Measurements from ENCODE around the gene NUMB. TPM values are rescaled to one million over a fixed set of nuclear protein-coding genes. Genes with fewer than 3 reads are reported as not detected.

The NUMB gene
- total RNA-seq, 1 donor from 2014 or later: 60.7 TPM

DNA sequence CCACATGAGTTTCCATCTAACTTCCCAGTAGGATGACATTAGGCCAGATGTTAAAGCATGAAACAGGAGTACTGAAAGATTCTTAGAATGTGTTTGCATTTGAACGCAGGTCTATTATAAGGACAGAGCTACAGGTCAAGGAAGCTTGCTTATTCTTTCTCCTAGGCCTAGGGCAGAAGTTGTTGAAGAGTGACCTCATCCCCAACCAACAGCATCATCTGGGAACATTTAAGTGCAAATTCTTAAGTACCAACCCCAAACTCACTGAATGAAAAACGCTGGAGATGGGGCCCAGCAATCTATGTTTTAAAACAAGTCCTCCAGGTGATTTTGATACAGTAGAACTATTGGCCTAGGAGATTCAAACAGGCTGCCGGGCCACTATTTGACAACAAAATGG lies 168.6 kb downstream of the NUMB start:
- Mint-ChIP-seq H3K4me1 (ENCODE audit: low read depth) (peaks cover 2% of the 10 kb centered on the region), H3K4me3 (ENCODE audit: unreplicated experiment) (no peak overlapping the region), H3K27ac (ENCODE audit: unreplicated experiment) (no peak overlapping the region), H3K27me3 (ENCODE audit: low read depth) (no peaks in the 10 kb centered on the region), H3K36me3 (ENCODE audit: low read depth) (peaks cover 4% of the 10 kb centered on the region), H3K9me3 (ENCODE audit: low read depth) (no peaks in the 10 kb centered on the region)
- TF ChIP-seq, protein P1, sequence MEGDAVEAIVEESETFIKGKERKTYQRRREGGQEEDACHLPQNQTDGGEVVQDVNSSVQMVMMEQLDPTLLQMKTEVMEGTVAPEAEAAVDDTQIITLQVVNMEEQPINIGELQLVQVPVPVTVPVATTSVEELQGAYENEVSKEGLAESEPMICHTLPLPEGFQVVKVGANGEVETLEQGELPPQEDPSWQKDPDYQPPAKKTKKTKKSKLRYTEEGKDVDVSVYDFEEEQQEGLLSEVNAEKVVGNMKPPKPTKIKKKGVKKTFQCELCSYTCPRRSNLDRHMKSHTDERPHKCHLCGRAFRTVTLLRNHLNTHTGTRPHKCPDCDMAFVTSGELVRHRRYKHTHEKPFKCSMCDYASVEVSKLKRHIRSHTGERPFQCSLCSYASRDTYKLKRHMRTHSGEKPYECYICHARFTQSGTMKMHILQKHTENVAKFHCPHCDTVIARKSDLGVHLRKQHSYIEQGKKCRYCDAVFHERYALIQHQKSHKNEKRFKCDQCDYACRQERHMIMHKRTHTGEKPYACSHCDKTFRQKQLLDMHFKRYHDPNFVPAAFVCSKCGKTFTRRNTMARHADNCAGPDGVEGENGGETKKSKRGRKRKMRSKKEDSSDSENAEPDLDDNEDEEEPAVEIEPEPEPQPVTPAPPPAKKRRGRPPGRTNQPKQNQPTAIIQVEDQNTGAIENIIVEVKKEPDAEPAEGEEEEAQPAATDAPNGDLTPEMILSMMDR (IDR thresholded peaks at IDR 0.05): no peak
- DNase-seq (ENCODE audit: low spot score): no peak

GRCh38 chr14:73289308-73289707 lies 169.0 kb downstream of the NUMB start:
- no peaks in the 10 kb centered on the region for H3K27me3 Mint-ChIP-seq (ENCODE audit: low read depth)
- peaks cover 2% of the 10 kb centered on the region for H3K4me1 Mint-ChIP-seq (ENCODE audit: low read depth)
- H3K4me3 Mint-ChIP-seq (ENCODE audit: unreplicated experiment): no peak overlapping the region
- TF ChIP-seq, protein P1 (IDR thresholded peaks at IDR 0.05): no peak
- H3K9me3 Mint-ChIP-seq (ENCODE audit: low read depth): no peaks in the 10 kb centered on the region
- H3K36me3 Mint-ChIP-seq (ENCODE audit: low read depth): peaks cover 5% of the 10 kb centered on the region
- DNase-seq (ENCODE audit: low spot score): no peak
- no peak overlapping the region for H3K27ac Mint-ChIP-seq (ENCODE audit: unreplicated experiment)

- no peak for DNase-seq (ENCODE audit: low spot score)
- no peak overlapping the region for H3K4me3 Mint-ChIP-seq (ENCODE audit: unreplicated experiment)
- TF ChIP-seq, protein P1 (IDR thresholded peaks at IDR 0.05): no peak
- peaks cover 2% of the 10 kb centered on the region for H3K4me1 Mint-ChIP-seq (ENCODE audit: low read depth)
- H3K27me3 Mint-ChIP-seq (ENCODE audit: low read depth): no peaks in the 10 kb centered on the region
- H3K9me3 Mint-ChIP-seq (ENCODE audit: low read depth): no peaks in the 10 kb centered on the region
- no peak overlapping the region for H3K27ac Mint-ChIP-seq (ENCODE audit: unreplicated experiment)
- peaks cover 12% of the 10 kb centered on the region for H3K36me3 Mint-ChIP-seq (ENCODE audit: low read depth)
These were observed 171.3 kb downstream of the NUMB start for GRCh38 chr14:73287071-73287470.

- no peaks in the 10 kb centered on the region for H3K27me3 Mint-ChIP-seq (ENCODE audit: low read depth)
- no peak overlapping the region for H3K27ac Mint-ChIP-seq (ENCODE audit: unreplicated experiment)
- DNase-seq (ENCODE audit: low spot score): no peak
- peaks cover 15% of the 10 kb centered on the region for H3K36me3 Mint-ChIP-seq (ENCODE audit: low read depth)
- peaks cover 2% of the 10 kb centered on the region for H3K4me1 Mint-ChIP-seq (ENCODE audit: low read depth)
- no peak overlapping the region for H3K4me3 Mint-ChIP-seq (ENCODE audit: unreplicated experiment)
- no peaks in the 10 kb centered on the region for H3K9me3 Mint-ChIP-seq (ENCODE audit: low read depth)
- TF ChIP-seq, protein P1 (IDR thresholded peaks at IDR 0.05): no peak
These were observed 171.7 kb downstream of the NUMB start for GRCh38 chr14:73286598-73286997.

DNA sequence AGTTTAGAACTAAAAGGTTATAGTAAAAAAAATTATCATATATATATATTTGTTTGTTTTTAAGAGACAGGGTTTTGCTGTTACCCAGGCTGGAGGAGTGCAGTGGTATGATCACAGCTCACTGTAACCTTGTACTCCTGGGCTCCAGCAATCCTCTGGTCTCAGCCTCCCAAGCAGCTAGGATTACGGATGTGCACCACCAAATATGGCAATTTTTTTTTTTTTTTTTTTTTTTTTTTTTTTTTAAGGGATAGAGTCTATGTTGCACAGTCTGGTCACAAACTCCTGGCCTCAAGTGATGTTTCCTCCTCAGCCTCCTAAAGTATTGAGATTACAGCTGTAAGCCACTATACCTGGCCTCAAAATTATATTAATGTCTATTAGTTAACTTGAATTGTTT lies 172.4 kb downstream of the NUMB start:
- H3K4me3 Mint-ChIP-seq (ENCODE audit: unreplicated experiment): no peak overlapping the region
- no peaks in the 10 kb centered on the region for H3K9me3 Mint-ChIP-seq (ENCODE audit: low read depth)
- H3K27ac Mint-ChIP-seq (ENCODE audit: unreplicated experiment): no peak overlapping the region
- no peak for DNase-seq (ENCODE audit: low spot score)
- H3K36me3 Mint-ChIP-seq (ENCODE audit: low read depth): peaks cover 15% of the 10 kb centered on the region
- TF ChIP-seq, protein P1 (IDR thresholded peaks at IDR 0.05): no peak
- H3K27me3 Mint-ChIP-seq (ENCODE audit: low read depth): no peaks in the 10 kb centered on the region
- peaks cover 2% of the 10 kb centered on the region for H3K4me1 Mint-ChIP-seq (ENCODE audit: low read depth)

Data from chondrocyte (in vitro differentiated cells).